A549 treated with ZK216348 at 1 μM for 4 hours (cell line): ENCODE measurements around the gene MOGAT2. TPM values are rescaled to one million over a fixed set of nuclear protein-coding genes. Genes with fewer than 3 reads are reported as not detected.

Experiments used
- total RNA-seq: library from RNA; stranded (reverse); fragments of 200-300 nt; extraction: Qiagen RNA extraction; gene quantifications from 5 replicates; pipeline ENCODE4 v1.2.3, GENCODE V29; 2022; ENCODE audit warnings: low read depth

MOGAT2 gene
- not detected in 5 replicates for total RNA-seq

DNA sequence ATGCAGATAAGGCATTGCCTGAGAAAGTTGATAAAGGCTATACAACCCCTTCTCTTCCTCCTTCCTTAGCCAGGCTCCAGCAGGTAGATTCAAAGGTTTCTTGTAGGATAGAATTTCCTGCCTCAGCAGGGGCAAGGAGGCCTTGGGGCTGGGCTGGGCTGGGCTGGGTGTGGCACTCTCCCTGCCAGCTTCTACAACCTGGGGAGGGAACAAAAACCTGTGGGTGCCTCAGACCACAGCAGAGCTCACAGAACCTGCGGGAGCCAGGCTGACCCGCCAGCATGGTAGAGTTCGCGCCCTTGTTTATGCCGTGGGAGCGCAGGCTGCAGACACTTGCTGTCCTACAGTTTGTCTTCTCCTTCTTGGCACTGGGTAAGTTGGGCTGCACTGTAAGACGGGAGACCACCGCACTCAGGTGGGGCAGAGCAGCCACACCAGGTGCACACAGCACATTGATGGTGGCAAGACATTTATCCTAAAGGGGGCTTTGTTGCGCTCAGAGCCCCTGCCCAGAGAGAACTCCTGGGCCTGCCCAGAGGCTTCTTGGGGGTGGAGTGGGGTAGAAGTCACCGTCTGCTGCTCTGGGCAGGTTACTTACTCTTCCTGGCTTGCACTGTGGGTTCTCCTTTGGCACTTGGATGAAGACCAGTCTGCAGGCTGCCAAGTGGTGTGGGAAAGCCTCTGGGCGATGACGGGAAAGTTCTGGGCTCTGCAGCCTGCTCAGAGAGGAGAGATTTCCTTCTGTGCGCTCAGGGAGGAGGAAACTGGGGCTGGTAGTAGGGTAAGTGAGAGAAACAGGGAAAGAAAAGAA, at the start of gene MOGAT2:
Gene MOGAT2, plus strand, starts transcription at position 231 of the 811 bp plus-strand sequence. Its CDS starts 51 bp downstream, at position 282.

GRCh38 chr11:75668451-75669297, 49.0 kb upstream of the MOGAT2 start, which contains the start of gene MAP6:
Gene MAP6, minus strand, starts transcription at chr11:75669038. Its CDS starts 669 bp downstream, at chr11:75668369.

DNA sequence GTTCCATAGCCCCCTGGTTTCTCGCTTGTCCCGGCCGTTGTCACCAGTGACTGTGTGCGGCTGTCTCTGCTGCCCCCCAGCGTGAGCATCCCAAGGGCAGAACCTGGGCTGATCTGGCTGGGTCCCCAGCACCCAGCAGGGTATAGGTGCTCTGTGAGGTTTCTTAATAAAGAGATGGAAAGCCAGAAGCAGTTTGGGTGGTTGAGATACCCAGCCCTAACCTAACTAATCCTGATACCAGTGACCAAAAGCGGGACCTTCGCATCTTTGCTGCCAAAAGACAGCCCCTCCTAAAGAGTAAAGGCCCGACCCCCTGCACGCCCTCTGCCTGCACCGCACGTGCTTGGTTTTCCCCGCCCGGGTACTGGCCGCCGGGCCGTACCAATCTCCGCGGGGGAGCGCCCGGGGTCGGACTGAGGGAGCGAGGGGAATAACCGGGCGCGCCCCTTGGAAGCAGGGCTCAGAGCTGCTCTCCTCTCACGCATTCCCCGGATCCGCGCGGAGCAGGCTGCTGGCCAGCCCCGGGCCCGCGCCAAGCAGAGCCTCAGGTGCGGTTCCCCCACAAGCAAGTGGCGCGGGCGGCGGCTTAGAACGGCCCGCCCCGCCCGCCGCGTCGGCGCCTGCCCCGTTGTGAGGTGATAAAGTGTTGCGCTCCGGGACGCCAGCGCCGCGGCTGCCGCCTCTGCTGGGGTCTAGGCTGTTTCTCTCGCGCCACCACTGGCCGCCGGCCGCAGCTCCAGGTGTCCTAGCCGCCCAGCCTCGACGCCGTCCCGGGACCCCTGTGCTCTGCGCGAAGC, 50.7 kb downstream of the MOGAT2 start, which contains the start of gene DGAT2:
Gene DGAT2, plus strand, starts transcription at position 667 of the 797 bp plus-strand sequence. CDS start 214 bp downstream, outside the sequence.

Other genes starting within 250 kb of the MOGAT2 start
- 8.9 to 16.3 TPM (median 14.0 TPM) in 5 replicates for gene GDPD5, start 191.9 kb upstream of the MOGAT2 start, total RNA-seq
- 57.1 to 112 TPM (median 100 TPM) in 5 replicates for gene SERPINH1, start 155.6 kb upstream of the MOGAT2 start, total RNA-seq
- gene MAP6, start 48.8 kb upstream of the MOGAT2 start, total RNA-seq: 1.8 to 2.1 TPM (median 1.9 TPM) in 5 replicates
- 1.6 to 2.3 TPM (median 1.7 TPM) in 5 replicates for gene DGAT2, start 50.9 kb downstream of the MOGAT2 start, total RNA-seq
- gene UVRAG, start 97.4 kb downstream of the MOGAT2 start, total RNA-seq: 8.6 to 12.2 TPM (median 9.8 TPM) in 5 replicates